ENCODE data around the gene WRAP53.

WRAP53 gene

DNA sequence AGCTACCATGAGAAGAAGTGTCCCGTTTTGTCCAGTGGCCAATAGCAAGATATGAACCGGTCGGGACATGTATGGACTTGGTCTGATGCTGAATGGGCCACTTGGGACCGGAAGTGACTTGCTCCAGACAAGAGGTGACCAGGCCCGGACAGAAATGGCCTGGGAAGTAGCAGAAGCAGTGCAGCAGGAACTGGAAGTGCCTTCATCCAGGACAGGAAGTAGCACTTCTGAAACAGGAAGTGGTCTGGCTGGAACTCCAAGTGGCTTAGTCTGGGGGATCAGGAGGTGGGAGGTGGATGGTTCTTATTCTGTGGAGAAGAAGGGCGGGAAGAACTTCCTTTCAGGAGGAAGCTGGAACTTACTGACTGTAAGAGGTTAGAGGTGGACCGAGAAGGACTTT lies 22.0 kb downstream of the WRAP53 start:
- DNase-seq = no peak

DNA sequence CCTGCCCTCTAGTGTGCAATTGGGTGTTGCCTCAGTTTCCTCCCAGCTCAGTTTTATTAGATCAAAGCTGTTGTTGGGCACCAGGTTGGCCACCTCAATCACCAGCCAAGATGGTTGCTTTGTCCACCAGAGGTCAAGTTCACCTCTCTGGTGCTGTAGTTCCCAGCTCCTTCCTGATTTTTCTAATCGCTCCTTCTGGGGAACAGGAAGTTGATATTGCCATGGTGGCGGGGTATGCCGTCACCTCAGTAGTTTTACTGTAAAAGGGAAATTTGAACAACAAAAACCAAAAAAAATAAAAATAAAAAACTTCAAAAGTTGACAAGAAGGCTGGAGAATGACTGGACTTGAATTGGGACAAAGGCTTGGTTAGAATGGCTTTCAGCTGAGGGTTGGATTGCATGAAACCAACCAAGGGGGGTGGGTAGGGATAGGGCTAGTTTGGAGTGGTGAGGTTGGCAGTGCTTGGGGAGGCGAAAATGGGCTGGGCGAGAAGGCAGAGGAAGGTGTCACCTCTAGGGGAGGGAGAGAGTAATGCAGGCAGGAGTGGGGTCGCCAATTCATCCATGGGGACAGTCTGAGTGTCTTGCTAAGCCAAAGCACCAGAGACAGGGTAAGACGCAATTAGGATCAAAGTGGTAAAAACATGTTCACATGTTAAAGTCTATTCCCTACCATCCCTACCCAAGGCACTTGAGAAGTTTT lies 22.9 kb downstream of the WRAP53 start:
- peak; percentile 18 to 26 for DNase-seq

GRCh38 chr17:7712111-7712771 lies 24.0 kb downstream of the WRAP53 start:
- DNase-seq = peak in 1 of 2 experiments; percentile 13

- no peak for DNase-seq
Observed at GRCh38 chr17:7713782-7714181, 25.5 kb downstream of the WRAP53 start.

DNA sequence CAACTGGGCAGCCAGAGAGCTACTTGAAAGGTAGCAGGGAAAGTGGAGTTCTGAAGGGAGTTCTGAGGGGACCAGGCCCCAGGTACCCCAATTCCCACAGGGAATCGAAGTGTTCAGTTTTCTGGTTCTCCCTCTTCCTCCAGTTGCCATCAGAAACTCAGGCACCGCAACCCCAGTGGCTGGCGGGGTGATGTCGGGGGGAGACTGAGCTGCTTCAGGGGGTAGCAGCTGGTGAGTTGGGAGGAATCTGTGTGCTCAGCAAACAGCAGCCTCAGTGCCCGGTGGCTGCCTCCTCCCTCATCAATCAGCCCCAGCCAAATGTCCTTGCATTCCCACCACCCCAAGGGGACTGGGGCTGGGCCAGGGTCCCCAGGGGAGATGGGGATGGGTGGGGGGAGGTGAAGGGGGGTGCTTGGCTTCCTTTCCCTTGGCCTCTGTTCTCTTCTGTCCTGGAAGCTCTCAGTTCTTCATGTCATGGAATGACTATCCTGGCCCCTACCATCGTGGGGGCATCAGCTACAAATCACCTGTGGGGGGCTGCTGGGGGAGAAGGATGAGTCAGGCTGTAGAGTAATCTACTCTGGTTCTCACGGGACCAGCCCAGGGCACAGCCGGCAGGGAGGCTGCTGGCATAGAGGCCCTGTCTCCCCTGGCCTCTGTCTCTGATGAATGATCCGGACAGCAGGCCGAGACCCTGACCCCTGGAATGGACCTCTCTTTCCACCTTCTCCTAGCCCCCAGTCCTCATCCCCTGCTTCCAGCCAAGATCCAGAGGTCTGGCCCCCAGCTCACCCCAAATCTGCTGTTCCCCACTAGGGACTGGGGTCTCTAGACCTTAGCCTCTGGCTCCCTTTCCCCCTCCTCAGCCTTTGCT lies 26.7 kb downstream of the WRAP53 start:
- no peak for DNase-seq

- no peak for DNase-seq
Observed at GRCh38 chr17:7715936-7716886, 27.9 kb downstream of the WRAP53 start.

- DNase-seq = peak; percentile 94 to 97
Observed at GRCh38 chr17:7716901-7717755, 28.9 kb downstream of the WRAP53 start, which contains the start of gene DNAH2. Gene DNAH2 (plus strand): TSS chr17:7717744. CDS start chr17:7719735, 1,991 bp downstream.

GRCh38 chr17:7717756-7718350 lies 29.6 kb downstream of the WRAP53 start:
- no peak for DNase-seq

GRCh38 chr17:7719661-7720060 lies 31.4 kb downstream of the WRAP53 start:
- DNase-seq = no peak

DNA sequence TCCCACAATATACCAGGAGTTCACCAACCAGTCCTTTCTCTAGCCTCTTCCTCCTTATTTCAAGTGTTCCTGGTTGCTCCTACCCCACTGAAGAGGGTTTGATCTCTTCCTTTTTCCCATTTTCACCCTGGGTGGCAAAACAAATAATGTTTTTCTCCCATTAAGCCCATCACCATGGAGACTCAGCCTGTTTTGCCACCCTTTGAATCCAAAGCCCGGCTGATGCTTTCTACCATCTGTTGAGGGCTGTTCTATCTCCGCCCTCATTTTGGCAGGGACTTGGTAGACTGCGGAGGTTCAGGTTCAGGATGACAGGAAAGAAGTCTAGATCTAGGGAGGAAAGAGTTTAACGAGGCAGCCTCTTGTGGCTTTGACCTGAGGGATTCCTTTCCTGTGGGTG lies 31.8 kb downstream of the WRAP53 start:
- no peak for DNase-seq

DNA sequence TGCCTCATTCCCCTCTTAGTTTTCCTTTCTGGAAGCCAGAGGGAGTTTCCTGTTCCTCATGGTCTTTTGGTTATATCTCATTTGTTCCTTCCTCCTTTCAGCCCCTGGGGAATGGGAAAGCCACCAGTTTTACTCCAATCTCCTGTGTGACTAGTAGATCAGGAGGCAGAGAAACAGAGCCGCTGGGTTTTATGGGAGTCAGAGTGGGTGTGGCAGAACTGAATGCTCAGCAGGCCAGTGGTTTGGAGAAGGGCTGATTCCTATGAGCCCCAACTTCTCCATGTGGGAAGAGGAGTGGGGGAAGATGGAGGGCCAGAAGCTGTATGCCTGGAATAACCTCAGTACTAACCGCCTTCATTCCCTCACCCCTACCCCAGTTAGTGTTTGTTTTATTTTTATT lies 33.3 kb downstream of the WRAP53 start:
- DNase-seq = no peak

- no peak for DNase-seq
Observed at GRCh38 chr17:7727886-7728285, 39.6 kb downstream of the WRAP53 start.

GRCh38 chr17:7729816-7730215 lies 41.5 kb downstream of the WRAP53 start:
- no peak for DNase-seq

DNA sequence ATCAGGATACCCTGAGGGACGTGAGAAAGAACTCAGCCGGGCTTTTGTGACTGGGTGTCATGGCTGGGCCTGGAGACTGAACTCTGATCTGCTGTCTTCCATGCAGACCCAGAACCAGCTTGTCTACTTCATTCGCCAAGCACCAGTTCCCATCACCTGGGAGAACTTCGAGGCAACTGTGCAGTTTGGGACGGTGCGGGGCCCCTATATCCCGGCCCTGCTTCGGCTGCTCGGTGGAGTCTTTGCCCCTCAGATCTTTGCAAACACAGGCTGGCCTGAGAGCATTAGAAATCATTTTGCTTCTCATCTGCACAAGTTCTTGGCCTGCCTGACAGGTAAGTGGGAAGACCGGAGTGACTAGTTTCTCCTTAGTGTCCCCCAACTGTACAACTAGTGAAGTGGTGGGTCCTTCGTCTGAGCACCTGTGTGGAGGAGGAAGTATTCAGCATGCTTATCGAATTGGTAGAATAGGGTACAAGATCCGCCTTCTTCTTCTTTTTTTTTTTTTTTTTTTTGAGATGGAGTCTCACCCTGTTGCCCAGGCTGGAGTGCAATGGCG lies 44.8 kb downstream of the WRAP53 start:
- no peak for DNase-seq

DNA sequence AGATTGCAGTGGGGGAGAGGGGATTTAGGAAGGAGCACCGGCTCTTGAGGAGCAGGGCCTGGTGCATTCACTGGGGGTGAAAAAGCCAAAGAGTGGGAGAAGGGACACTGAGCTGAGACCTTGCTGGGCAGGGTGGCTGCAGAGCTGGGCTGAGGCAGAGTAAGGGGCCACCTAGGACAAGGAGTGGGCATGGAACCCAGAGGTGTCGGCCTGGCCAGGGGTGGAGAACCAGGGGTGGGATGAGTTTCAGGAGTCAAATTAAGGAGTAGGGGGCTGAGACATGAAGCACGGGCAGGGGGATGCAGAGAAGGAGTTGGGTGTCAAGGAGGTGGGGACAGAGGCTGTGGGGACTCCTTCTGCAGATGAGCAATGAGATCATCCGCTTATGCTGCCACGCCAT lies 49.3 kb downstream of the WRAP53 start:
- no peak for DNase-seq

GRCh38 chr17:7739746-7740145 lies 51.5 kb downstream of the WRAP53 start:
- no peak for DNase-seq

GRCh38 chr17:7740481-7741001 lies 52.3 kb downstream of the WRAP53 start:
- peak; percentile 46 to 60 for DNase-seq

DNA sequence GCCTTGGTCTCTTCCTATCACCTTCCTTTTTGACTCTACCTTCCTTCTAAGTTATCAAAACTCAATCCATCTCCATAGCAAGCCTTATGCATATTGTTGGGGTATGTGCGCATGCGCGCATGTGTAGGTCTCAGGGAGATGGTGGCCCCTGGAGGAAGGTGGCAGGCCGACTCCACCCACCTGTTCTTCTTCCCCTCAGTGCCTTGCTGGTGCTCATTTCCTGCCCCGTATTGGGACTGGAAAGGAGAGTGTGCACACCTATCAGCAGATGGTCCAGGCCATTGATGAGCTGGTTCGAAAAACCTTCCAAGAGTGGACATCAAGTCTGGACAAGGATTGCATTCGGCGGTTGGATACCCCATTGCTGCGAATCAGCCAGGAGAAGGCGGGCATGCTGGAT lies 54.5 kb downstream of the WRAP53 start:
- DNase-seq = no peak

- DNase-seq = no peak
Observed at GRCh38 chr17:7744416-7744815, 56.1 kb downstream of the WRAP53 start.

DNA sequence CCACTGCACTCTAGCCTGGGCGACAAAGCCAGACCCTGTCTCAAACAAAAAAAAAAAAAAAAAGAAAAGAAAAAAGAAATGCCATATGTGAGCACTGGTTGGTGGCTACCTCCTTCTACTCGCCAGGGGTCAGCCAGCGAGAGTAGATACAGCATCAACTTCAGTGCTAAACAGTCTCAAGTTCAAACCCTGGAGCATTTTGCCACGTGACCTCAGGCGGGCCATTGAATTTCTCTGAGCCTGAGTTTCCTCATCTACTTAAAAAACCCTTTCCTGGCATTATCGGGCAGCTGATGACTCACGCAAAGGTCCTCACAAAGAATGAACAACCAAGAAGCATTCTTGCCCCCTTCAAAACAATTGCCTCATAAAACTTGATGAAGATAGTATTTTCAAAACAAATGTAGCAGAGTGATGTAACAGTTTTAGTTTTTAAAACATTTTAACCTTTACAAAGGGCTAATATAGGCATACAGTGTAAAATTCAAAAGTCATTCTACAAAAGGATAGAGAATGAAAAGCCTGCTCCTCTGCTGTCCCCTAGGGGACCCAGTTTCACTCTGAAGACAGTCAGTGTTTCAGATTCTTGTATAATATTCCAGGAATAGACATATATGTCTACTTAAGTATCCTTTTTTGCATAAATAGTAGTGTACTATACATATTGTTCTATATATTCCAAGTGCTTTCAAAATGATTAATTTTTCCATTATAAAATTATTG lies 57.6 kb downstream of the WRAP53 start:
- no peak for DNase-seq
